Mesendoderm (in vitro differentiated cells): ENCODE measurements around the gene NELFA.

Source experiments
- DNase-seq: peaks from one replicate; pipeline ENCODE4 v3.0.0; 2013
- H2AK5ac ChIP-seq: 2 replicates; pipeline ENCODE4 v1.6.1; 2013; ENCODE audit warnings: low read length, inconsistent platforms
- H2BK120ac ChIP-seq: 2 replicates; pipeline ENCODE4 v1.6.1; 2013; ENCODE audit warnings: low read depth, mild to moderate bottlenecking, low read length, moderate library complexity, mixed read lengths
- H2BK15ac ChIP-seq: replicated peaks from 2 replicates; pipeline ENCODE4 v1.6.1; 2013; ENCODE audit warnings: low read depth, mild to moderate bottlenecking, moderate library complexity
- H2BK5ac ChIP-seq: 2 replicates; pipeline ENCODE4 v1.6.1; 2013; ENCODE audit warnings: low read length, inconsistent platforms
- H3K18ac ChIP-seq: 2 replicates; pipeline ENCODE4 v1.6.1; 2013; ENCODE audit warnings: mild to moderate bottlenecking, low read length, mixed read lengths
- H3K23ac ChIP-seq: one replicate; pipeline ENCODE4 v1.6.1; 2013; ENCODE audit warnings: low read length
- H3K27ac ChIP-seq: 2 replicates; pipeline ENCODE4 v1.5.1; 2013; ENCODE audit warnings: low read depth, mild to moderate bottlenecking, inconsistent platforms, low read length, moderate library complexity
- H3K27me3 ChIP-seq: 2 replicates; pipeline ENCODE4 v1.6.1; 2013; ENCODE audit warnings: low read length, control low read depth, mild to moderate bottlenecking, inconsistent platforms; ENCODE audit not compliant: insufficient read depth, poor library complexity
- H3K36me3 ChIP-seq: 2 replicates; pipeline ENCODE4 v1.6.1; 2013; ENCODE audit warnings: low read length, inconsistent platforms; ENCODE audit not compliant: control insufficient read depth, insufficient read depth
- H3K4ac ChIP-seq: one replicate; pipeline ENCODE4 v1.6.1; 2013; ENCODE audit warnings: low read depth, mild to moderate bottlenecking, low read length, moderate library complexity
- H3K4me1 ChIP-seq: 2 replicates; pipeline ENCODE4 v1.6.1; 2013; ENCODE audit warnings: low read depth, low read length, inconsistent platforms; ENCODE audit not compliant: control insufficient read depth
- H3K4me2 ChIP-seq: 2 replicates; pipeline ENCODE4 v1.6.1; 2013; ENCODE audit warnings: low read length
- H3K4me3 ChIP-seq: 2 replicates; pipeline ENCODE4 v1.5.1; 2013; ENCODE audit warnings: mild to moderate bottlenecking, low read length
- H3K56ac ChIP-seq: one replicate; pipeline ENCODE4 v1.6.1; 2013; ENCODE audit warnings: low read length
- H3K79me1 ChIP-seq: 2 replicates; pipeline ENCODE4 v1.6.1; 2013; ENCODE audit warnings: low read length, inconsistent platforms
- H3K79me2 ChIP-seq: 2 replicates; pipeline ENCODE4 v1.6.1; 2013; ENCODE audit warnings: mild to moderate bottlenecking, low read length; ENCODE audit not compliant: control insufficient read depth, insufficient read depth
- H3K9ac ChIP-seq: 2 replicates; pipeline ENCODE4 v1.6.1; 2013; ENCODE audit warnings: low read length, inconsistent platforms
- H4K5ac ChIP-seq: one replicate; pipeline ENCODE4 v1.6.1; 2013; ENCODE audit warnings: low read length
- H4K8ac ChIP-seq: one replicate; pipeline ENCODE4 v1.6.1; 2013; ENCODE audit warnings: low read depth, mild to moderate bottlenecking, control low read depth, low read length, moderate library complexity
- WGBS: extraction: QIAGEN DNeasy Blood & Tissue Kit; methylation state at CpG from one replicate; pipeline ENCODE4 v1.1.7; 2013; ENCODE audit warnings: low lambda C conversion rate, missing lambda C conversion rate; ENCODE audit not compliant: insufficient coverage; ENCODE audit errors: extremely low coverage; 5-methylcytosine and 5-hydroxymethylcytosine counted together

The NELFA gene

DNA sequence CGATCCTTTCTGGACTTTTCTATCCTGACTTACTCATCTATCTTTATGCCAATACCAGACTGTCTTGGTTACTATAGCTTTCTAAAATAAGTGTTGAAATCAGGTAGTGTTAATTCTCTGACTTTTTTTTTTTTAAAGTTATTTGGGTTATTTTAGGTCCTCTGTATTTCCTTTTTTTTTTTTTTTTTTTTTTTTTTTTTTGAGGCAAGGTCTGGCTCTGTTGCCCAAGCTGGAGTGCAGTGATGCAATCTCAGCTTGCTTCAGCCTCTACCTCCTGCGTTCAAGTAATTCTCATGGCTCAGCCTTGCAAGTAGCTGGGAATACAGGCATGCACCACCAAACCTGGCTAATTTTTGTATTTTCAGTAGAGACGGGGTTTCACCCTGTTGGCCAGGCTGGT, 2.8 kb upstream of the NELFA start:
- no peaks in the 10 kb centered on the region for H3K36me3 ChIP-seq
- H3K4me1 ChIP-seq, result peaks cover 5% of the 10 kb centered on the region
- no peaks in the 10 kb centered on the region for H3K27me3 ChIP-seq
- no peak overlapping the region for H3K56ac ChIP-seq
- H2AK5ac ChIP-seq, result no peak overlapping the region
- DNase-seq, result no peak
- H3K27ac ChIP-seq, result no peak overlapping the region
- H2BK5ac ChIP-seq, result no peak overlapping the region
- H3K4ac ChIP-seq, result no peak overlapping the region
- H3K18ac ChIP-seq, result no peak overlapping the region
- H2BK15ac ChIP-seq, result no peak overlapping the region
- H3K9ac ChIP-seq, result no peak overlapping the region
- no peak overlapping the region for H3K23ac ChIP-seq
- peaks cover 8% of the 10 kb centered on the region for H3K79me1 ChIP-seq
- no peak overlapping the region for H3K4me2 ChIP-seq
- H4K8ac ChIP-seq, result no peak overlapping the region
- H3K4me3 ChIP-seq, result no peak overlapping the region
- H4K5ac ChIP-seq, result no peak overlapping the region
- WGBS, result no CpG with 5 or more reads among the region's 3 CpGs
- H3K79me2 ChIP-seq, result peaks cover 13% of the 10 kb centered on the region
- H2BK120ac ChIP-seq, result no peak overlapping the region

DNA sequence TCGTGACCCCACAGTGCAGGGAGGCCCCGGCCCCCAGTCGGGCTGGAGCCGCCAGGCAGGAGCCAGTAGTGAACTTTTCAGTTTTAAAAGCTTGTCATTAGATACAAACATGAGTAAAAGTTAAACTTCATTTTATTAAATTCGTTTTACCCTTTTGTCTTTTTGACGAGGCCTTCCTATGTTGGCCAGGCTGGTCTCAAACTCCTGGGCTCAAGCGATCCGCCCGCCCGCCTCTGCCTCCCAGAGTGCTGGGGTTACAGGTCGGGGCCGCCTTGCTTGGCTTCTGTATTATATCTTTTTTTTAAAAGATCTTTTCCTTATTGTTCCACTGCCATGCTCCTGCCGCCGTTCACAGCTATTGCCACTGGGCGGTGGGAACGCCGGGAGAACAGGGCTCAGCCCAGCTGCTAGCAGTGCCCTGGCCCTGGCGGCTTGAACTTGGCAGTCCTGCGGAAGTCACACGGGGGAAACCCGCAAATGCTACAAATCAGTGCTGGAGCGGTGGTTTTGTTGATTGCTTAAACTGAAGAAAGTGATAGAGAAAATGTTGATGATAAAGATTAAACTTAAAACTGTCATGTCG, 968 bp upstream of the NELFA start:
- Histone ChIP-seq H3K4ac (no peak overlapping the region), H2BK120ac (no peak overlapping the region), H2AK5ac (no peak overlapping the region), H2BK5ac (no peak overlapping the region), H3K36me3 (no peaks in the 10 kb centered on the region), H3K79me2 (peaks cover 28% of the 10 kb centered on the region), H3K18ac (no peak overlapping the region), H3K23ac (no peak overlapping the region), H3K4me2 (peak overlapping the region; percentile 81), H3K4me3 (peak overlapping the region; percentile 99), H3K56ac (peak overlapping the region; percentile 87), H3K4me1 (peaks cover 5% of the 10 kb centered on the region), H4K8ac (no peak overlapping the region), H3K79me1 (peaks cover 16% of the 10 kb centered on the region), H3K27ac (peak overlapping the region; percentile 65), H3K9ac (peak overlapping the region; percentile 68), H2BK15ac (no peak overlapping the region), H3K27me3 (no peaks in the 10 kb centered on the region), H4K5ac (no peak overlapping the region)
- no CpG with 5 or more reads among the region's 23 CpGs for WGBS
- DNase-seq, result peak; percentile 79

DNA sequence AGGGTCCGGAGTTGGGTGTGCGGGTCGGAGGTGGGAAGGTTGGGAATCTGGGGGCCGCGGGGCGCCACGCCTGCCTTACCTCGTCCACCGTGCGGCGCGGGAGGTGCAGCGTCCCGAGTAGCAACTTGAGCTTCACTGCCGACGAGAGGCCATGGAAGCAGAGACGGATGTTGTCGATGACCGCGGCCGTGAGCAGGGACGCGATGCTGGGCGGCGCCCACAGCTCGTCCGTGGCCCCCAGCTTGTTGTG, 178 bp downstream of the NELFA start:
- DNase-seq, result no peak
- H3K27ac ChIP-seq, result peak overlapping the region; percentile 13
- H3K18ac ChIP-seq, result peak overlapping the region; percentile 41
- no peak overlapping the region for H2BK120ac ChIP-seq
- WGBS, result no CpG with 5 or more reads among the region's 27 CpGs
- no peak overlapping the region for H2AK5ac ChIP-seq
- peak overlapping the region; percentile 83 for H4K8ac ChIP-seq
- H3K27me3 ChIP-seq, result no peaks in the 10 kb centered on the region
- no peak overlapping the region for H4K5ac ChIP-seq
- no peak overlapping the region for H3K4ac ChIP-seq
- peak overlapping the region; percentile 97 for H2BK5ac ChIP-seq
- H3K4me3 ChIP-seq, result peak overlapping the region; percentile 99
- H3K9ac ChIP-seq, result peak overlapping the region; percentile 100
- peak overlapping the region; percentile 100 for H3K56ac ChIP-seq
- no peak overlapping the region for H2BK15ac ChIP-seq
- H3K4me1 ChIP-seq, result peaks cover 5% of the 10 kb centered on the region
- H3K79me1 ChIP-seq, result peaks cover 16% of the 10 kb centered on the region
- no peak overlapping the region for H3K23ac ChIP-seq
- peak overlapping the region; percentile 19 for H3K4me2 ChIP-seq
- H3K36me3 ChIP-seq, result no peaks in the 10 kb centered on the region
- peaks cover 32% of the 10 kb centered on the region for H3K79me2 ChIP-seq

DNA sequence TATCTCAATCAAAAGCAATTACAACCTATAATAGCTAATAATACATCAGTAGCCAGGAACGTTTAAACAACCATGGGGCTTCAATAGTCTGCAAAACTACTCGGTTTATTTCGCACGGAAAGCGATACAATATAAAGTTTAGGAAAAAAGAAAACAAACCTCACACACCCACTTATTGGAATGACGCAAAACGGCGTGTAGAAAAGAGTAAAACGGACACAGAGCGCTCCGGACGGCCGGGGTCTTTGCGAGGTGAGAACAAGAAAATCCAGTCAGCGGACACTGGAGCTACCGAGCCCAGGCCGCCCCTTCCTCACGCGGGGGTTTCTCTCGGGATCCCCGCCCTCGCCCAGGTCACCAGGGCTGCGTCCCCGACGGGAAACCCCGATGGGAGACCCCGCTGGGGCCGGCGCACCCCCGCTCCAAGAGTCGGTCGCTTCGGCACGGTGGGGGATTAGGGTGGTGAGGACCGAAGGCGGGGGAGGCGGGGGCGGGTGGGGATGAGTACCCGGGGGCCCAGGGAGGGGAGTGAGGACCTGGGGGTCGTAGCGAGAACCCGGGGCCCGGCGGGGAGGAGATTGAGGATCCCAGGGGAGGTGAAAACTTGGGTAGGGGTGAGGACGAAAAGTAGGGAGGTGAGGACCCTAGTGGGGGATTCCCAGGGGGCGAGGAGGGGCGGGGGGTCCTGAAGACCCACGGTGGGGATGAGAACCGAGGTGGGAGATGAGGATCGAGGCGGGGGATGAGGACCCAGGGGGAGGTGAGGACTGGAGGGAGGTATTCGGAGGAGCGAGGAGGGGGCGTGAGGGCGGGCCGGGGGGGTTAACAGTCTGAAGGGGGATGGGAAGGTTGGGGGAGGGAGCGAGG, 737 bp downstream of the NELFA start:
- Histone ChIP-seq H3K23ac (no peak overlapping the region), H3K9ac (peak overlapping the region; percentile 100), H3K36me3 (no peaks in the 10 kb centered on the region), H3K4ac (peak overlapping the region; percentile 64), H3K4me2 (peak overlapping the region; percentile 17), H3K4me1 (peaks cover 5% of the 10 kb centered on the region), H4K5ac (no peak overlapping the region), H3K79me2 (peaks cover 35% of the 10 kb centered on the region), H2BK5ac (no peak overlapping the region), H3K18ac (peak overlapping the region; percentile 41), H3K56ac (peak overlapping the region; percentile 100), H3K4me3 (peak overlapping the region; percentile 99), H3K79me1 (peaks cover 16% of the 10 kb centered on the region), H2AK5ac (no peak overlapping the region), H2BK120ac (no peak overlapping the region), H3K27me3 (no peaks in the 10 kb centered on the region), H3K27ac (no peak overlapping the region), H4K8ac (peak overlapping the region; percentile 83), H2BK15ac (no peak overlapping the region)
- peak; percentile 14 for DNase-seq
- no CpG with 5 or more reads among the region's 57 CpGs for WGBS

DNA sequence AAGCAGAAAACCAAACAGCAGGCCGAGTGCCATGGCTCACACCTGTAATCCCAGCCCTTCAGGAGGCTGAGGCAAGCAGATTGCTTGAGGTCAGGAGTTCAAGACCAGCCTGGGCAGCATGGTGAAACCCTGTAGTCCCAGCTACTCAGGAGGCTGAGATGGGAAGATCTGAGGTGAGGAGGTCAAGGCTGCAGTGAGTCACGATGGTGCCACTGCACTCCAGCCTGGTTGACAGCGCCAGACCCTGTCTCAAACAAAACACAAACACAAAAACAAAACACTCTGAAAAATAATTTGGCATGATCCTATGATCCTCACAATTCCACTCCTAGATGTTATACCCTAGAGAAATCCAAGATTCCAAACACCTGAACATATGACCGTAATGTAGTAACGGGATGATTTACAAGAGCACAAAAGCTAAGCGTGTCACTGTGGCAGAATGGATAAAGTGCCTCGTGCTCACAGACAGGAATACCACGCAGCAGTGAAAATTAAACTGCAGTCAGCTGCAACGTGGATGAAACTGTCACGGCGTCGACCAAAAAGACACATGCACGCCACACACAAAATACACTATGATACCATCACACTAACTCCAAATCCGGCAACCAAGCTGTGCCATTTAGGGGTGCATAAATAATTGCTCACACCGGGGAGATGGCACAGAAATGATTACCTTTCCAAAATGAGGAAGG, 1.7 kb downstream of the NELFA start:
- Histone ChIP-seq H3K56ac (peak overlapping the region; percentile 100), H2AK5ac (no peak overlapping the region), H2BK5ac (no peak overlapping the region), H4K5ac (no peak overlapping the region), H3K4ac (no peak overlapping the region), H3K27ac (no peak overlapping the region), H3K4me3 (no peak overlapping the region), H3K4me2 (peak overlapping the region; percentile 17), H3K18ac (no peak overlapping the region), H3K23ac (no peak overlapping the region), H3K79me2 (peaks cover 39% of the 10 kb centered on the region), H3K4me1 (peaks cover 5% of the 10 kb centered on the region), H3K79me1 (peaks cover 16% of the 10 kb centered on the region), H2BK120ac (no peak overlapping the region), H2BK15ac (no peak overlapping the region), H3K36me3 (no peaks in the 10 kb centered on the region), H3K27me3 (no peaks in the 10 kb centered on the region), H4K8ac (no peak overlapping the region), H3K9ac (peak overlapping the region; percentile 76)
- no peak for DNase-seq
- no CpG with 5 or more reads among the region's 15 CpGs for WGBS
